ENCODE data around the gene NFASC.
A peak's percentile ranks its signal among the peaks of the same experiment; 100 is the strongest.

GRCh38 chr1:205042911-205043806 is 172.5 kb downstream of the NFASC start, which contains the start of gene CNTN2:
- TF ChIP-seq EZH2 (IDR thresholded peaks at IDR 0.05; ENCODE audit: insufficient read depth, low read length) = peak; percentile 83
- no peak for TF ChIP-seq CTCF (IDR thresholded peaks at IDR 0.05; ENCODE audit: insufficient read depth, low read depth, low read length)

Measured in astrocyte (in vitro differentiated cells and primary cell).